GM12878 (cell line): ENCODE results near the gene TMEM120B. TPM values are rescaled to one million over a fixed set of nuclear protein-coding genes. Genes with fewer than 3 reads are reported as not detected.

ENCODE experiments used
- CUX1 ChIP-seq: IDR thresholded peaks from 2 replicates; pipeline ENCODE4 v1.6.1; 2012; ENCODE audit warnings: improper control_type of control experiment, low read depth, low read length; ENCODE audit not compliant: insufficient replicate concordance
- RAD21 ChIP-seq: IDR thresholded peaks from 2 replicates; pipeline ENCODE4 v1.6.1; 2011; ENCODE audit warnings: mild to moderate bottlenecking, low read depth, low read length, moderate library complexity; ENCODE audit not compliant: insufficient read depth
- REST ChIP-seq: IDR thresholded peaks from 2 replicates; pipeline ENCODE4 v1.6.1; 2012; ENCODE audit warnings: mild to moderate bottlenecking, low read depth, low read length
- RUNX3 ChIP-seq: IDR thresholded peaks from 2 replicates; pipeline ENCODE4 v1.6.1; 2012; ENCODE audit warnings: low read length, inconsistent platforms
- polyA plus RNA-seq, 11 experiments: library from polyadenylated mRNA; depleted of rRNA in 4 of 11; unstranded in 6 of 11; stranded (reverse) in 5 of 11; fragments of >200 nt; fragmentation: Nextera tagmentation in 4 of 11; fragmentation: Illumina TruSeq in 1 of 11; extraction: Ambion mirVana in 4 of 11; extraction: Trizol in 1 of 11; gene quantifications; 1 replicate in 1 of 11; 2 replicates in 10 of 11; pipeline versions ENCODE4 v1.2.1 to v1.2.3, GENCODE V29; 2011 to 2016; ENCODE audit warnings: inconsistent platforms in 2 of 11, missing spikeins in 2 of 11, low read depth in 1 of 11
- total RNA-seq, 4 experiments: library from RNA; depleted of rRNA in 3 of 4; stranded (reverse); fragments of >200 nt in 3 of 4; fragmentation: Illumina TruSeq in 1 of 4; extraction: Trizol in 1 of 4; gene quantifications; 2 replicates each; pipeline versions ENCODE4 v1.2.1 to v1.2.3, GENCODE V29; 2013 to 2021

TMEM120B gene
- total and polyA plus RNA-seq, 10 of the 15 experiments (the other 5 are each of a cell fraction or from before 2014, with no cell fraction given): 4.0 to 26.2 (median 9.2) TPM

- TF ChIP-seq CUX1 (no peak), REST (no peak), RUNX3 (no peak), RAD21 (no peak)
Observed at GRCh38 chr12:121669521-121669900, 43.0 kb upstream of the TMEM120B start, which contains the start of gene MORN3 (continued).
